GM18907 (cell line): ENCODE results near the gene NATD1.

Experiments used
- ATAC-seq: cut with Tn5 transposase; IDR thresholded peaks from one replicate; pipeline ENCODE4 v1.9.1; 2021; ENCODE audit warnings: mild to moderate bottlenecking, moderate library complexity; ENCODE audit not compliant: unreplicated experiment

NATD1 gene

GRCh38 chr17:21275579-21276263 is 22.5 kb upstream of the NATD1 start:
- ATAC-seq = peak; percentile 89

- no peak for ATAC-seq
Observed at GRCh38 chr17:21275047-21275578, 21.9 kb upstream of the NATD1 start.

GRCh38 chr17:21272881-21273792 is 19.9 kb upstream of the NATD1 start:
- no peak for ATAC-seq

GRCh38 chr17:21272250-21272649 is 19.0 kb upstream of the NATD1 start:
- no peak for ATAC-seq

- no peak for ATAC-seq
Observed at GRCh38 chr17:21271454-21272183, 18.4 kb upstream of the NATD1 start.

- no peak for ATAC-seq
Observed at GRCh38 chr17:21269394-21269793, 16.2 kb upstream of the NATD1 start.

GRCh38 chr17:21268596-21269188 is 15.5 kb upstream of the NATD1 start:
- no peak for ATAC-seq

- ATAC-seq = no peak
Observed at GRCh38 chr17:21263376-21263775, 10.2 kb upstream of the NATD1 start.

GRCh38 chr17:21262259-21262993 is 9.2 kb upstream of the NATD1 start:
- no peak for ATAC-seq

GRCh38 chr17:21258593-21258992 is 5.4 kb upstream of the NATD1 start:
- no peak for ATAC-seq

GRCh38 chr17:21253646-21254441 is 634 bp upstream of the NATD1 start:
- ATAC-seq = peak; percentile 13

- ATAC-seq = no peak
Observed at GRCh38 chr17:21252289-21252795, 868 bp downstream of the NATD1 start.

- ATAC-seq = no peak
Observed at GRCh38 chr17:21251337-21252010, 1.7 kb downstream of the NATD1 start.

- ATAC-seq = no peak
Observed at GRCh38 chr17:21250854-21251253, 2.4 kb downstream of the NATD1 start.

GRCh38 chr17:21249920-21250703 is 3.1 kb downstream of the NATD1 start:
- no peak for ATAC-seq

GRCh38 chr17:21249086-21249795 is 4.0 kb downstream of the NATD1 start:
- no peak for ATAC-seq

GRCh38 chr17:21248500-21248899 is 4.7 kb downstream of the NATD1 start:
- no peak for ATAC-seq
